Panc1 (cell line): ENCODE results near the gene SLC2A2. TPM values are rescaled to one million over a fixed set of nuclear protein-coding genes. Genes with fewer than 3 reads are reported as not detected.

ENCODE experiments used
- ATAC-seq: fragments of 200-7000 bp; cut with Tn5 transposase; 2 replicates; pipeline ENCODE4 v1.9.1; 2020; ENCODE audit warnings: mild to moderate bottlenecking, moderate library complexity
- BruUV-seq: library from RNA; stranded (reverse); fragments of 400-500 nt; replicated peaks from 2 replicates; lab custom pipeline; 2021; lab: Mats Ljungman, UMichigan
- CTCF ChIA-PET: fragments of 300-600 bp; sonication (Branson Sonifier 250); formaldehyde crosslinking; loops from one replicate; lab custom pipeline; 2022; ENCODE audit warnings: antibody characterized with exemption; lab: Charles Lee
- POLR2A ChIA-PET: fragments of 300-600 bp; sonication (Branson Sonifier 250); formaldehyde crosslinking; loops from one replicate; lab custom pipeline; 2022; ENCODE audit warnings: antibody characterized with exemption; lab: Charles Lee
- DNase-seq: peaks from one replicate; pipeline ENCODE4 v3.0.0-alpha.2; 2010; ENCODE audit warnings: low read depth, low spot score
- H3K27ac ChIP-seq: 2 replicates; pipeline ENCODE4 v1.5.1; 2011; ENCODE audit warnings: mild to moderate bottlenecking, low read length, inconsistent platforms
- H3K27me3 ChIP-seq: fragments of 200-500 bp; sonication (Bioruptor generic); 2 replicates; pipeline ENCODE4 v1.6.0; 2014; ENCODE audit warnings: low read length, inconsistent platforms; ENCODE audit not compliant: control insufficient read depth, insufficient read depth
- H3K36me3 ChIP-seq: fragments of 200-500 bp; sonication (Bioruptor generic); 2 replicates; pipeline ENCODE4 v1.5.1; 2014; ENCODE audit warnings: inconsistent platforms, mild to moderate bottlenecking, low read length, moderate library complexity; ENCODE audit not compliant: control insufficient read depth, insufficient read depth
- H3K4me1 ChIP-seq: 2 replicates; pipeline ENCODE4 v1.5.1; 2011; ENCODE audit warnings: inconsistent platforms, mild to moderate bottlenecking, low read length, moderate library complexity; ENCODE audit not compliant: control insufficient read depth, insufficient read depth
- H3K4me3 ChIP-seq, 2 experiments: 2 replicates each; pipeline ENCODE4 v1.5.1; 2011 to 2012; ENCODE audit warnings: low read depth in 2 of 2, low read length in 2 of 2, mild to moderate bottlenecking in 2 of 2, inconsistent platforms in 1 of 2, moderate library complexity in 1 of 2
- H3K9me3 ChIP-seq: fragments of 200-500 bp; sonication (Bioruptor generic); 2 replicates; pipeline ENCODE4 v1.5.1; 2014; ENCODE audit warnings: low read depth, mild to moderate bottlenecking, inconsistent platforms, low read length, moderate library complexity; ENCODE audit not compliant: control insufficient read depth, insufficient read depth
- CTCF ChIP-seq: fragments of 450-650 bp; IDR thresholded peaks from 2 replicates; pipeline ENCODE4 v1.5.1; 2017; ENCODE audit warnings: mild to moderate bottlenecking
- POLR2AphosphoS5 ChIP-seq: IDR thresholded peaks from 2 replicates; pipeline ENCODE4 v1.6.1; 2012; ENCODE audit warnings: mild to moderate bottlenecking, low read depth, low read length, moderate library complexity
- REST ChIP-seq, 2 experiments: IDR thresholded peaks; 2 replicates each; pipeline ENCODE4 v1.6.1; 2011 to 2012; ENCODE audit warnings: low read depth in 2 of 2, control low read depth in 1 of 2, low read length in 1 of 2, mild to moderate bottlenecking in 1 of 2, moderate library complexity in 1 of 2; ENCODE audit not compliant: insufficient read depth in 1 of 2
- SIN3A ChIP-seq: IDR thresholded peaks from 2 replicates; pipeline ENCODE4 v1.6.1; 2012; ENCODE audit warnings: low read depth, mild to moderate bottlenecking, low read length, moderate library complexity, borderline replicate concordance; ENCODE audit not compliant: insufficient read depth
- TCF7L2 ChIP-seq: IDR thresholded peaks from 2 replicates; pipeline ENCODE4 v1.6.1; 2011; ENCODE audit warnings: mild to moderate bottlenecking, low read depth, low read length, inconsistent platforms
- in situ Hi-C: cut with HindIII; loops from 2 replicates; pipeline ENCODE4 v1.10.0; 2016; ENCODE audit warnings: low sequenced_read_pairs, low pct_unique_long_range_greater_than_20kb
- intact Hi-C: fragments of 100-400 bp; cut with micrococcal nuclease; formaldehyde crosslinking; loops from one replicate; pipeline ENCODE4 v1.10.0; 2022; ENCODE audit not compliant: unreplicated experiment
- total RNA-seq: library from RNA; stranded (reverse); gene quantifications from one replicate; pipeline ENCODE4 v1.2.1, GENCODE V29; 2021; ENCODE audit not compliant: unreplicated experiment

SLC2A2 gene
- total RNA-seq, 1 experiment from 2014 or later, result 0.13 TPM

- intact Hi-C loops, result no loop called here
- CTCF ChIA-PET, result no interaction called here
- TF ChIP-seq POLR2AphosphoS5, result no peak
- no peak for TF ChIP-seq REST (IDR thresholded peaks at IDR 0.05; ENCODE audit: insufficient read depth in 1 of 2, low read depth in 2 of 2, low read length in 1 of 2)
- no peak for TF ChIP-seq TCF7L2
- TF ChIP-seq CTCF, result no peak
- TF ChIP-seq SIN3A, result no peak
- Histone ChIP-seq H3K4me1 (no peaks in the 10 kb centered on the region), H3K27me3 (no peaks in the 10 kb centered on the region), H3K9me3 (no peaks in the 10 kb centered on the region), H3K4me3 (no peak overlapping the region), H3K27ac (no peak overlapping the region), H3K36me3 (no peaks in the 10 kb centered on the region)
- DNase-seq, result no peak
- POLR2A ChIA-PET, result no interaction called here
- in situ Hi-C loops, result no loop called here
- BruUV-seq, result no TSS peak
- ATAC-seq, result no peak
Measured at GRCh38 chr3:170956647-170957046, 69.9 kb downstream of the SLC2A2 start.

- ChIA-PET POLR2A (no interaction called here), CTCF (no interaction called here)
- no peak for ATAC-seq
Measured at GRCh38 chr3:170953736-170954135, 72.8 kb downstream of the SLC2A2 start.

More at GRCh38 chr3:170953736-170954135, 72.8 kb downstream of the SLC2A2 start:
- no peak overlapping the region for H3K27ac ChIP-seq
- H3K4me3 ChIP-seq, result no peak overlapping the region
- H3K27me3 ChIP-seq, result no peaks in the 10 kb centered on the region
- no peak for DNase-seq
- no peaks in the 10 kb centered on the region for H3K36me3 ChIP-seq
- in situ Hi-C loops (no loop called here), intact Hi-C loops (no loop called here)
- TF ChIP-seq SIN3A, result no peak
- TF ChIP-seq CTCF, result no peak
- TF ChIP-seq REST (IDR thresholded peaks at IDR 0.05; ENCODE audit: insufficient read depth in 1 of 2, low read depth in 2 of 2, low read length in 1 of 2), result no peak
- no peak for TF ChIP-seq POLR2AphosphoS5
- no peak for TF ChIP-seq TCF7L2
- BruUV-seq, result no TSS peak
- no peaks in the 10 kb centered on the region for H3K9me3 ChIP-seq
- H3K4me1 ChIP-seq, result no peaks in the 10 kb centered on the region
